Activated CD4-positive, alpha-beta T cell treated with anti-CD3 and anti-CD28 coated beads for 24 hours (primary cell): ENCODE results near the gene PTPRD.

Experiments
- DNase-seq, 2 donors: peaks; one replicate each; pipeline ENCODE4 v3.0.0-alpha.2; 2020; ENCODE audit warnings: low read depth in 2 of 2

The PTPRD gene

GRCh38 chr9:9612755-9613154 lies 1000.0 kb downstream of the PTPRD start:
- no peak for DNase-seq

- no peak for DNase-seq
Observed at GRCh38 chr9:9612270-9612669, 1000.5 kb downstream of the PTPRD start.

GRCh38 chr9:9605681-9606080 lies 1007.1 kb downstream of the PTPRD start:
- DNase-seq, result no peak

- no peak for DNase-seq
Observed at GRCh38 chr9:9603345-9603744, 1009.5 kb downstream of the PTPRD start.

- DNase-seq, result no peak
Observed at GRCh38 chr9:9598723-9599122, 1014.1 kb downstream of the PTPRD start.

- DNase-seq, result no peak
Observed at GRCh38 chr9:9592104-9592503, 1020.7 kb downstream of the PTPRD start.

GRCh38 chr9:9585920-9586319 lies 1026.9 kb downstream of the PTPRD start:
- DNase-seq, result no peak

GRCh38 chr9:9574080-9574479 lies 1038.7 kb downstream of the PTPRD start:
- no peak for DNase-seq

- DNase-seq, result no peak
Observed at GRCh38 chr9:9565700-9566099, 1047.1 kb downstream of the PTPRD start.

- no peak for DNase-seq
Observed at GRCh38 chr9:9563817-9564216, 1049.0 kb downstream of the PTPRD start.

GRCh38 chr9:9560382-9561035 lies 1052.3 kb downstream of the PTPRD start:
- DNase-seq, result no peak

GRCh38 chr9:9558907-9559306 lies 1053.9 kb downstream of the PTPRD start:
- DNase-seq, result no peak

- no peak for DNase-seq
Observed at GRCh38 chr9:9557804-9558334, 1054.9 kb downstream of the PTPRD start.

- no peak for DNase-seq
Observed at GRCh38 chr9:9556865-9557803, 1055.7 kb downstream of the PTPRD start.

- DNase-seq, result no peak
Observed at GRCh38 chr9:9552665-9553064, 1060.1 kb downstream of the PTPRD start.

- no peak for DNase-seq
Observed at GRCh38 chr9:9538766-9539165, 1074.0 kb downstream of the PTPRD start.

GRCh38 chr9:9538356-9538755 lies 1074.4 kb downstream of the PTPRD start:
- DNase-seq, result no peak

- no peak for DNase-seq
Observed at GRCh38 chr9:9536523-9536922, 1076.3 kb downstream of the PTPRD start.

GRCh38 chr9:9523476-9524139 lies 1089.2 kb downstream of the PTPRD start:
- DNase-seq, result no peak

GRCh38 chr9:9522406-9522805 lies 1090.4 kb downstream of the PTPRD start:
- DNase-seq, result no peak

GRCh38 chr9:9521033-9521779 lies 1091.6 kb downstream of the PTPRD start:
- no peak for DNase-seq

GRCh38 chr9:9504869-9505268 lies 1107.9 kb downstream of the PTPRD start:
- DNase-seq, result no peak
